Measurements from ENCODE around the gene CNR2. TPM values are rescaled to one million over a fixed set of nuclear protein-coding genes. Genes with fewer than 3 reads are reported as not detected.
"Not testable (repeated sequence)": the region's sequence is repeated elsewhere in the genome, so short reads cannot be mapped to it uniquely, and the experiment has no call there.

The CNR2 gene
- total RNA-seq = under 1 TPM; 0.18 to 0.20 TPM
- 5.3 TPM for polyA plus RNA-seq

DNA sequence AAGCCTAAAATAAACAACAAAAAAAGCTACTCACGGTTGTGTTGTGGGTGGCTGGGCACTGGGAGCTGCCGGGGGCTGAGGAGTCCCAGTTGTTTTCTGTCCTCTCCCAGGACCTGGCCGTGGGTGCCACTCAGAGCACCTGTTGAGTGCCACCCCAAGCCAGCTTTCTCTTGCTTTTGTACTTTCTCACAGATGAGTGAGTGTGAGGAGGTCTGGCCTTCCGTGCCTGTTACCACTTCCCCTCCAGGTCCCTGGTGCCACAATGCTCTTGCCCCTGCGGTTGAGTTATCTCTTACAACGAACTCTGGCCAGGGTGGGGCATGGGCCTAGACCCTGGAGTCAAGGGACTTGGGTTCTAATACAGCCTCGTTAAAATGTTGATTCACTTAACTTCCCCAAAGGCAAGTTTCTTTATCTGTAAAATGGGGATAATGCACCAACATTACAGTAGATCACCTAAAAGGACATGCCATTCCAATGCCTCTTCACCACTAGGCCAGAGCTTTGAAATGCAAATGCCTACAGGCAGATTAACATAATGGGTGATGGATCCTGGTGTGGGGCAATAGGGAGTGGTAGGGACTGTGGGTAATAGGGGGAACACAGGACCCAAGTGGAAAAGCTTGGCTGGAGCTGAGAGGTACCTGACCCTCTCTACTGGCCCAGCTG is at the start of gene CNR2:
CNR2 (minus strand) TSS at position 151 of the 669 bp plus-strand sequence. CDS start 37,745 bp downstream, outside the sequence.
- Mint-ChIP-seq H3K4me3 (peak within 1 kb of the TSS; percentile 70 to 95 (median 88)), H3K36me3 (no peaks in the 10 kb centered on the region), H3K27ac (peak within 1 kb of the TSS; percentile 70 to 96 (median 92)), H3K9me3 (no peaks in the 10 kb centered on the region), H3K4me1 (peaks cover 64 to 71% (median 64%) of the 10 kb centered on the region in 3 donors), H3K27me3 (peaks cover 8 to 9% of the 10 kb centered on the region in 2 donors)
- Histone ChIP-seq H3K9me3 (ENCODE audit: low read length) (no peaks in the 10 kb centered on the region), H3K27ac (ENCODE audit: low read depth, low read length) (no peak within 1 kb of the TSS), H3K4me1 (ENCODE audit: insufficient read depth, low read length) (peaks cover 58% of the 10 kb centered on the region), H3K4me3 (ENCODE audit: low read length) (no peak within 1 kb of the TSS), H3K36me3 (ENCODE audit: insufficient read depth, low read length) (no peaks in the 10 kb centered on the region), H3K27me3 (ENCODE audit: insufficient read depth, low read length, poor library complexity, severe bottlenecking) (no peaks in the 10 kb centered on the region)
- ChIA-PET POLR2A (no interaction called here), CTCF (interaction anchor here (0.7 to 2.0 kb wide), 4 partner anchors 33 to 142 kb away, joined by 3 to 6 read pairs (median 4); no protein-coding TSS in a partner anchor)
- DNase-seq = peak in 1 of 5 donors; percentile 33

DNA sequence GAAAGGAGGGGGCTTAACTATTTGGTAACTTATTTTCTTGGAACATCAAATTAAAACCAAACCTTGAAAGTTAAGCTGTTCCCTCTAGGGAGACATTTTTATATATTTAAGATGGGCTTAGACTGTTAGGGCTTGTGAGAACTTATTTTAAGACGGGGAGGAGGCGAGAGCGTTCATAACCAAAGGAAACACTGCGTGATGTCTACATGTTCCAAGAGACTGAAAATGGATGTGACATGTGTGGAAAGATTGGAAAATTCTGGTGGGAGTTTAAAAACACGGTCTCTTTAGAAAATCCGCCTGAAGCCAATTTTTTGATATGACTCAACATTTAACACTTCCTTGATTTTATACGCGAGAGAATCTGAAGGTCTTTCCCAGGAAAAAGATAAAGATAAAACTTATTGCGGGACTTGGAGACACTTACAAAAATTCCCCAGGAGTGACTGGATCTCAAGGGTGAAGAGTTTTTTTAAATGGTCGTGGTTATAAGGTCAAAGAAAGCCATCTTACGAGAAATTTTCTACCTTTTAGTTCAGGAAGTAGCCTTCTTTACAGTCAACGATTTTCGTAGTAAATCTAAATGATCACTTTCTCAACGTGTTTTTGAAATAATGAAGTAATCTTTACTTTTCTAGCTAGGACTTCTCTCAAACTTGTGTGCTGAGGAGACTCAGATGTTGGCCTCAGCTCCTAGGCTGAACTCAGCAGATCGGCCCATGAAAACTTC is 47.3 kb upstream of the CNR2 start:
- peak overlapping the region; percentile 99 for H3K27ac ChIP-seq (ENCODE audit: low read depth, low read length)
- POLR2A ChIA-PET = interaction anchor here (0.6 to 3.2 kb wide), 9 partner anchors 9 to 1580 kb away, joined by 3 to 34 read pairs (median 6); partner anchors contain the start of genes GALE and SRSF10
- H3K36me3 ChIP-seq (ENCODE audit: insufficient read depth, low read length) = peaks cover 12% of the 10 kb centered on the region
- no peaks in the 10 kb centered on the region for H3K9me3 ChIP-seq (ENCODE audit: low read length)
- no peaks in the 10 kb centered on the region for H3K27me3 ChIP-seq (ENCODE audit: insufficient read depth, low read length, poor library complexity, severe bottlenecking)
- Mint-ChIP-seq H3K36me3 (peaks cover 0 to 59% (median 12%) of the 10 kb centered on the region in 3 donors), H3K4me3 (peak overlapping the region; percentile 99 to 100 (median 100)), H3K27ac (peak overlapping the region; percentile 99 to 100 (median 100)), H3K27me3 (no peaks in the 10 kb centered on the region), H3K9me3 (no peaks in the 10 kb centered on the region), H3K4me1 (peaks cover 50 to 64% (median 63%) of the 10 kb centered on the region in 3 donors)
- CTCF ChIA-PET = interaction anchor here (1.1 to 1.9 kb wide), 3 partner anchors 15 to 20 kb away, joined by 3 to 5 read pairs (median 4); partner anchors contain the start of gene SRSF10
- no peak for DNase-seq
- H3K4me3 ChIP-seq (ENCODE audit: low read length) = peak overlapping the region; percentile 69
- peaks cover 41% of the 10 kb centered on the region for H3K4me1 ChIP-seq (ENCODE audit: insufficient read depth, low read length)

DNA sequence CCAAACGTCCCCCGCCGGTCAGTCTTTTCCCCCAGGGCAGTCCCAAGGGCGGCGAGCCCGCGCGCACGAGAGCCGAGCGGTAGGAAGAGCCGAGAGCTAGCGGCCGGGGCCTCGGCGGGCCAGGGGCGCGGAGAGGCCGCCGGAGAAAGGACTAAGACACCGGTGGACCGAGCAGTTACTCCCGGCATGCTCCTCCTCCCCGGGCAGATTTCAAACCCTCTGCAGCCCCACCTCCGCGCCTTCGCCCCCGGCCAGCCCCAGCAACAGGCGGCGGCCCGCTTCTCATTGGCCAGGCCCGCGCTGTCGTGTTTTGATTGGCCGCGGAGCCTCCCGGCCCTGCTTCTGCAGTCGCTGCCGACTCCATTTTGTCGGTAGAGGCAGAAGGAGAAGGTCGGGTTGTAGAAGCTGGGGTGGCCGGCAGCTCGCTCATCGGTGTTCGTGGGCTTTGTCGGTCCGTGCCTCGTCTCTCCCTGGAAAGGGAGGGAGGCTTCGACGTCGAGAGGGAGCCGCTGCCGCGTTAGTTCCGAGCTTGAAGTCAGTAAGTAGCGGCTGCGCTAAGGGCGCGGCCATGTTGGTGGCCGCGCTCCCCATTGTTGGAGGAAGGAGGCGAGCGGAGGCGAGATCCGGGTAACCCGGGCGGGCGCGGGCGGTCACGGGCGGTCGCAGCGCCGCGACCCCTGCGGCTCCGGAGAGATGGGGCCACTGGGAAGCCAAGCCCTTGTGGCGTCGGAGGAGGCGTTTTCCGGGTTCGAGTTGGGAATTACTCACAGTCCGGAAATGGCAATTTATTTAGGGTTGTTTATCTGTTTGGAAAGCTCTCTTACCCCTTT is 46.5 kb upstream of the CNR2 start, which contains the start of gene PNRC2:
PNRC2 (plus strand) TSS at position 368 of the 830 bp plus-strand sequence. CDS start 1,630 bp downstream, outside the sequence.
- Mint-ChIP-seq H3K36me3 (peaks cover 0 to 51% (median 12%) of the 10 kb centered on the region in 3 donors), H3K9me3 (no peaks in the 10 kb centered on the region), H3K4me3 (peak within 1 kb of the TSS; percentile 99 to 100 (median 100)), H3K27me3 (no peaks in the 10 kb centered on the region), H3K27ac (peak within 1 kb of the TSS; percentile 99 to 100 (median 100)), H3K4me1 (peaks cover 48 to 64% (median 62%) of the 10 kb centered on the region in 3 donors)
- Histone ChIP-seq H3K36me3 (ENCODE audit: insufficient read depth, low read length) (peaks cover 6% of the 10 kb centered on the region), H3K4me1 (ENCODE audit: insufficient read depth, low read length) (peaks cover 41% of the 10 kb centered on the region), H3K27me3 (ENCODE audit: insufficient read depth, low read length, poor library complexity, severe bottlenecking) (no peaks in the 10 kb centered on the region), H3K9me3 (ENCODE audit: low read length) (no peaks in the 10 kb centered on the region), H3K27ac (ENCODE audit: low read depth, low read length) (peak within 1 kb of the TSS; percentile 99), H3K4me3 (ENCODE audit: low read length) (peak within 1 kb of the TSS; percentile 69)
- CTCF ChIA-PET = interaction anchor here (0.6 to 1.9 kb wide), 4 partner anchors 16 to 166 kb away, joined by 3 to 5 read pairs (median 4); partner anchors contain the start of gene SRSF10
- POLR2A ChIA-PET = interaction anchor here (0.6 to 3.2 kb wide), 13 partner anchors 8 to 1581 kb away, joined by 3 to 34 read pairs (median 4); partner anchors contain the start of genes GALE, HNRNPR, PITHD1 and SRSF10
- DNase-seq = peak; percentile 94 to 97 (median 94)

DNA sequence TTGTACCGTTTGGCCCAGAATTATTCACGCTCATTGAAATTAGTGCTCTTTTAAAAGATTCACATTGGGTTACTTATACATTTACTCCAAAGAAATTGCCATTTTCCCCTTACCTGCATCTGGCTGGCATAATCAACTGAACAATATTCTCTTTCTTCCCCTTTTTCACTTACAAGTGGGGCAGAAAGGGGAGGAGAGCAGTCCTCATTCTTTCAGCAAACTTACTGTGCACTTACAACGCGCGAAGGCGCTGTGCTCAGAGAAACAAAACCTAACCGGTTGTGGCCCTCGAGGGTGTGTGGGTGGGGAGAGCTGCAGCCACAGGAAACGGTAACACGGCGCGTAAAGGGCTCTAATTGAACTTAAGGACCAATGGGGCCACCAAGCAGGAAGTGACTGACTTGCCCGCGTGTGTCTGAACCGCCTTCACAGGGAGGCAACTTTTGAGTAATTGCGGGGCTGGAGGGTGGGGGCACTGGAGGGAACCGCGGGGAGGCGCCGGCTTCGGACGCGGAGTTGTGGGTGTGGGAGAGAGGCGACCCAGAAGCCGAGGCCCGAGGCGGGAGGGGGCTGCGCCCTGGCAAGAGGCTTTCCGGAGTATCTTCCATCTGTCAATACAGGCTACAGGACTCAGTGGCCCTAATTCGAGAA is 45.8 kb upstream of the CNR2 start:
- H3K27me3 ChIP-seq (ENCODE audit: insufficient read depth, low read length, poor library complexity, severe bottlenecking) = no peaks in the 10 kb centered on the region
- Mint-ChIP-seq H3K36me3 (peaks cover 0 to 44% (median 9%) of the 10 kb centered on the region in 3 donors), H3K27me3 (no peaks in the 10 kb centered on the region), H3K4me1 (peaks cover 48 to 60% (median 59%) of the 10 kb centered on the region in 3 donors), H3K9me3 (no peaks in the 10 kb centered on the region), H3K4me3 (peak overlapping the region; percentile 99 to 100 (median 100)), H3K27ac (peak overlapping the region; percentile 99 to 100 (median 100))
- H3K4me3 ChIP-seq (ENCODE audit: low read length) = peak overlapping the region; percentile 69
- POLR2A ChIA-PET = interaction anchor here (0.5 to 3.2 kb wide), 7 partner anchors 17 to 615 kb away, joined by 3 to 34 read pairs (median 4); partner anchors contain the start of genes HNRNPR, PITHD1 and SRSF10
- no peaks in the 10 kb centered on the region for H3K9me3 ChIP-seq (ENCODE audit: low read length)
- DNase-seq = peak; percentile 86 to 95 (median 92)
- peaks cover 39% of the 10 kb centered on the region for H3K4me1 ChIP-seq (ENCODE audit: insufficient read depth, low read length)
- CTCF ChIA-PET = interaction anchor here (0.6 to 1.9 kb wide), 4 partner anchors 14 to 534 kb away, joined by 3 to 5 read pairs (median 3); no protein-coding TSS in a partner anchor
- H3K36me3 ChIP-seq (ENCODE audit: insufficient read depth, low read length) = peaks cover 3% of the 10 kb centered on the region
- peak overlapping the region; percentile 99 for H3K27ac ChIP-seq (ENCODE audit: low read depth, low read length)

DNA sequence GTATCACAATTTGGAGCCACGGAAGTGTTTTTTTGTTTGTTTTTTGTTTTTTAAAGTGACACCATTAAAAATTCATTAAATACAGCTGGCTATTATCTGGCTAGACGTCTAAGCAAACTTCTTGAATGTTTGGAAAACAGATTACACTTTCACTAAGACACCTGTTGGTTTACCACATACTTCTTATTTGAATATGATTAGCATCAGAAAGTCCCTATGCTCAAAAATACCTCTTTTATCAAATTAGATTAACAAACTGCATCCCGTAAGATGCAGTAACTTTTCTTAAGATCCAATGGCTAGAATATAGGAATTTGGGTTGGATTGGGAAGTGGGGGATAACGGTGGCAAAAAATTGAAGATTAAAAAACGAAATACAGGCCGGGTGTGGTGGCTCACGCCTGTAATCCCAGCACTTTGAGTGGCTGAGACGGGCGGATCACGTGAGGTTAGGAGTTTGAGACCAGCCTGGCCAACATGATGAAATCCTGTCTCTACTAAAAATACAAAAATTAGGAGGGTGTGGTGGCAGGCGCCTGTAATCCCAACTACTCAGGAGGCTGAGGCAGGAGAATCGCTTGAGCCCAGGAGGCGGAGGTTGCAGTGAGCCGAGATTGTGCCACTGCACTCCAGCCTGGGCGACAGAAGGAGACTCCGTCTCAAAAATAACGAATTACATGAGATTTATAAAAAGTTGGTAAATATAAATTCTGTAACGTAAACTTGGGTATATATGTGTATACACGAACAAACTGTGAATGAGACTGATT is 45.1 kb upstream of the CNR2 start:
- not testable (repeated sequence) for H3K9me3 ChIP-seq (ENCODE audit: low read length); DNase-seq; H3K9me3 Mint-ChIP-seq; H3K27me3 ChIP-seq (ENCODE audit: insufficient read depth, low read length, poor library complexity, severe bottlenecking); H3K36me3 ChIP-seq (ENCODE audit: insufficient read depth, low read length); H3K27me3 Mint-ChIP-seq
- CTCF ChIA-PET = interaction anchor here (0.7 to 0.9 kb wide), 3 partner anchors 13 to 535 kb away, joined by 3 read pairs; no protein-coding TSS in a partner anchor
- Mint-ChIP-seq H3K4me1 (peaks cover 47 to 55% (median 52%) of the 10 kb centered on the region in 3 donors), H3K27ac (peak overlapping the region; percentile 99 to 100 (median 100)), H3K36me3 (peaks cover 0 to 37% (median 9%) of the 10 kb centered on the region in 3 donors), H3K4me3 (peak overlapping the region; percentile 99 to 100 (median 100))
- Histone ChIP-seq H3K4me3 (ENCODE audit: low read length) (peak overlapping the region; percentile 69), H3K27ac (ENCODE audit: low read depth, low read length) (peak overlapping the region; percentile 99), H3K4me1 (ENCODE audit: insufficient read depth, low read length) (peaks cover 39% of the 10 kb centered on the region)
- POLR2A ChIA-PET = interaction anchor here (0.5 to 3.2 kb wide), 4 partner anchors 18 to 116 kb away, joined by 3 to 34 read pairs (median 8); partner anchors contain the start of gene SRSF10

DNA sequence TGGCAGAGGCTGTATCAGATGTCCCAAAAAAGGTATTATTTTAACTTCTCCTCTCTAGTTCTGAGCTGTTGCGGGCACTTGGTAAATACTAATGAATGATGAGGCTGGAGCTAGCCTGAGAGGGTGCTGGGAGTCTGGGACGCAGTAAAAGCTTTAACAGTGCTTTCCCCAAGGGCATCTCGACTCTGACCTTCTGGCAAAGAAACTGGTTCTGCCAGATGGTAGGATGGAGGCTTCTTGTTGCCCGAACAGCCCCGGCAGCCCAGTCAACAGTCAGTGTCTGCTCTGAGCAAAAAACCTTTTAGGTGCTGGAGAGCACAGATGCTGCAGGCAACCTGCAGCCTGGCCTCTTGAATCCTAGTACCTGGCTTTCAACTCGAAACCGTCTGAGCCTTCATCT is 43.9 kb upstream of the CNR2 start:
- no peak for DNase-seq
- ChIA-PET CTCF (interaction anchor here (0.9 to 1.4 kb wide), 4 partner anchors 24 to 434 kb away, joined by 3 read pairs; no protein-coding TSS in a partner anchor), POLR2A (no interaction called here)
- Histone ChIP-seq H3K27ac (ENCODE audit: low read depth, low read length) (no peak overlapping the region), H3K27me3 (ENCODE audit: insufficient read depth, low read length, poor library complexity, severe bottlenecking) (no peaks in the 10 kb centered on the region), H3K9me3 (ENCODE audit: low read length) (no peaks in the 10 kb centered on the region), H3K36me3 (ENCODE audit: insufficient read depth, low read length) (no peaks in the 10 kb centered on the region), H3K4me1 (ENCODE audit: insufficient read depth, low read length) (peaks cover 36% of the 10 kb centered on the region), H3K4me3 (ENCODE audit: low read length) (no peak overlapping the region)
- peak overlapping the region in 7 of 8 donors; percentile 49 to 99 (median 74) for H3K27ac Mint-ChIP-seq
- no peaks in the 10 kb centered on the region for H3K27me3 Mint-ChIP-seq
- peaks cover 40 to 48% (median 43%) of the 10 kb centered on the region in 3 donors for H3K4me1 Mint-ChIP-seq
- H3K36me3 Mint-ChIP-seq = peaks cover 0 to 29% (median 8%) of the 10 kb centered on the region in 3 donors
- peak overlapping the region in 5 of 7 donors; percentile 12 to 67 (median 57) for H3K4me3 Mint-ChIP-seq
- no peaks in the 10 kb centered on the region for H3K9me3 Mint-ChIP-seq

All from CD8-positive, alpha-beta memory T cell (primary cell).